K562 (cell line): ENCODE measurements around the gene DLX6. TPM values are rescaled to one million over a fixed set of nuclear protein-coding genes. Genes with fewer than 3 reads are reported as not detected.

Experiments used
- ATAC-seq: fragments of 200-7000 bp; cut with Tn5 transposase; 3 replicates; pipeline ENCODE4 v1.9.1; 2020; ENCODE audit warnings: moderate library complexity
- BruUV-seq: library from RNA; stranded (reverse); fragments of 400-500 nt; replicated peaks from 2 replicates; lab custom pipeline; 2021; lab: Mats Ljungman, UMichigan
- CTCF ChIA-PET: fragments of 300-600 bp; formaldehyde crosslinking; extraction: SDS; loops from one replicate; lab custom pipeline; 2021; ENCODE audit warnings: low intra/inter-chr PET ratio; lab: Yijun Ruan, JAX
- POLR2A ChIA-PET: fragments of 300-600, 350-650 bp; sonication (Branson Sonifier 250); formaldehyde crosslinking; extraction: SDS; loops from one replicate; lab custom pipeline; 2021; ENCODE audit warnings: antibody characterized with exemption, inconsistent platforms; lab: Yijun Ruan, JAX
- DNase-seq, 4 experiments: peaks; one replicate each; pipeline versions ENCODE4 v3.0.0 to v3.0.0-alpha.2; 2011 to 2018; ENCODE audit warnings: low spot score in 3 of 4, mixed read lengths in 3 of 4; ENCODE audit errors: extremely low read depth in 1 of 4
- FAIRE-seq: peaks from 2 replicates; lab custom pipeline; 2011; peaks lifted over from hg19 to GRCh38; lab: Jason Lieb, UNC
- H2AFZ ChIP-seq: 2 replicates; pipeline ENCODE4 v1.6.0; 2011; ENCODE audit warnings: low read depth, low read length, control low read depth, inconsistent platforms
- H3K27ac ChIP-seq: fragments of 200-600 bp; 3 replicates; pipeline ENCODE4 v1.8.0; 2011; ENCODE audit warnings: low read depth, mild to moderate bottlenecking, control low read depth, inconsistent platforms, low read length, moderate library complexity, mixed read lengths; ENCODE audit errors: extremely low read depth
- H3K27me3 ChIP-seq, 2 experiments: fragments of 300-600 bp in 1 of 2; 2 replicates in 1 of 2; 3 replicates in 1 of 2; pipeline versions ENCODE4 v1.6.0 to v1.8.0; 2011; ENCODE audit warnings: inconsistent platforms in 2 of 2, low read length in 2 of 2, mild to moderate bottlenecking in 1 of 2, mixed read lengths in 1 of 2, moderate library complexity in 1 of 2; ENCODE audit not compliant: control insufficient read depth in 2 of 2, insufficient read depth in 2 of 2
- H3K36me3 ChIP-seq: fragments of 300-600 bp; 3 replicates; pipeline ENCODE4 v1.8.0; 2011; ENCODE audit warnings: mild to moderate bottlenecking, low read length, inconsistent platforms; ENCODE audit not compliant: control insufficient read depth, insufficient read depth
- H3K4me1 ChIP-seq, 2 experiments: fragments of 200-600 bp in 1 of 2; replicated peaks in 1 of 2; 2 replicates in 1 of 2; 3 replicates in 1 of 2; pipeline versions ENCODE4 v1.5.1 to v1.8.0; 2011; ENCODE audit warnings: inconsistent platforms in 2 of 2, low read length in 2 of 2, mild to moderate bottlenecking in 1 of 2, mixed read lengths in 1 of 2, moderate library complexity in 1 of 2; ENCODE audit not compliant: control insufficient read depth in 2 of 2, insufficient read depth in 2 of 2
- H3K4me2 ChIP-seq: 2 replicates; pipeline ENCODE4 v1.6.1; 2011; ENCODE audit warnings: low read length, control low read depth, inconsistent platforms, mixed read lengths; ENCODE audit not compliant: insufficient read depth
- H3K4me3 ChIP-seq: fragments of 200-600 bp; sonication (generic), shearing (Covaris generic); 2 replicates; pipeline ENCODE4 v1.5.1; 2016; ENCODE audit warnings: control low read depth, inconsistent platforms
- H3K79me2 ChIP-seq: fragments of 200-600 bp; 3 replicates; pipeline ENCODE4 v1.8.0; 2011; ENCODE audit warnings: low read length, inconsistent platforms; ENCODE audit not compliant: control insufficient read depth, insufficient read depth
- H3K9ac ChIP-seq, 2 experiments: 2 replicates each; pipeline versions ENCODE4 v1.6.0 to v1.6.1; 2011; ENCODE audit warnings: low read depth in 2 of 2, low read length in 2 of 2, control low read depth in 1 of 2, inconsistent platforms in 1 of 2, mild to moderate bottlenecking in 1 of 2, mixed read lengths in 1 of 2; ENCODE audit not compliant: insufficient read depth in 1 of 2
- H3K9me1 ChIP-seq: one replicate; pipeline ENCODE4 v1.6.0; 2011; ENCODE audit warnings: inconsistent platforms, mild to moderate bottlenecking, low read length, moderate library complexity; ENCODE audit not compliant: control insufficient read depth, insufficient read depth
- H3K9me3 ChIP-seq: replicated peaks from 2 replicates; pipeline ENCODE4 v1.5.1; 2011; ENCODE audit warnings: low read depth, low read length, inconsistent platforms; ENCODE audit not compliant: control insufficient read depth, insufficient read depth
- H4K20me1 ChIP-seq: replicated peaks from 2 replicates; pipeline ENCODE4 v1.6.1; 2011; ENCODE audit warnings: low read length, inconsistent platforms, mixed read lengths; ENCODE audit not compliant: control insufficient read depth, insufficient read depth
- BDP1 ChIP-seq: IDR thresholded peaks from 3 replicates; pipeline ENCODE4 v1.6.1; 2011; ENCODE audit not compliant: insufficient read length, insufficient read depth
- CHD1 ChIP-seq: fragments of 200-600 bp; sonication (generic); IDR thresholded peaks from one replicate; pipeline ENCODE4 v1.6.1; 2012; ENCODE audit warnings: mild to moderate bottlenecking, moderate library complexity, low read length, inconsistent platforms
- ESRRA ChIP-seq: fragments of 450-650 bp; IDR thresholded peaks from 2 replicates; pipeline ENCODE4 v1.6.1; 2014; ENCODE audit warnings: low read depth, mild to moderate bottlenecking, moderate library complexity, borderline replicate concordance
- FOXA3 ChIP-seq, 2 experiments: fragments of 450-650 bp in 1 of 2; sonication (generic) in 1 of 2; formaldehyde crosslinking; IDR thresholded peaks in 1 of 2; conservative IDR thresholded peaks in 1 of 2; 2 replicates each; pipeline versions ENCODE4 v1.4.0 to v1.8.0; 2020 to 2022; ENCODE audit warnings: mild to moderate bottlenecking in 2 of 2, missing genetic modification reagents in 1 of 2
- GATAD2A ChIP-seq: fragments of 450-650 bp; IDR thresholded peaks from 2 replicates; pipeline ENCODE4 v1.6.1; 2017
- HOXB6 ChIP-seq: fragments of 250-450 bp; sonication (Bioruptor Pico); IDR thresholded peaks from 2 replicates; pipeline ENCODE4 v1.5.1; 2022; ENCODE audit warnings: mild to moderate bottlenecking, borderline replicate concordance
- KLF13 ChIP-seq: fragments of 450-650 bp; IDR thresholded peaks from 2 replicates; pipeline ENCODE4 v1.6.1; 2016; ENCODE audit warnings: missing genetic modification characterization, low read depth, mild to moderate bottlenecking, missing compliant biosample characterization, moderate library complexity, borderline replicate concordance
- MTA3 ChIP-seq: fragments of 450-650 bp; formaldehyde crosslinking; IDR thresholded peaks from 2 replicates; pipeline ENCODE4 v1.6.1; 2017; ENCODE audit warnings: mild to moderate bottlenecking, borderline replicate concordance
- MYBL2 ChIP-seq, 2 experiments: fragments of 450-650 bp in 1 of 2; sonication (generic) in 1 of 2; formaldehyde crosslinking in 1 of 2; IDR thresholded peaks; 2 replicates each; pipeline versions ENCODE4 v1.6.1 to v1.8.1; 2017 to 2022; ENCODE audit warnings: borderline replicate concordance in 1 of 2, inconsistent platforms in 1 of 2, low read depth in 1 of 2, mild to moderate bottlenecking in 1 of 2, missing genetic modification reagents in 1 of 2, moderate library complexity in 1 of 2
- NCOA6 ChIP-seq: fragments of 450-650 bp; IDR thresholded peaks from 2 replicates; pipeline ENCODE4 v1.6.1; 2017; ENCODE audit warnings: mild to moderate bottlenecking
- NFYB ChIP-seq: IDR thresholded peaks from 2 replicates; pipeline ENCODE4 v1.6.1; 2011; ENCODE audit warnings: mild to moderate bottlenecking, moderate library complexity; ENCODE audit not compliant: insufficient read length; ENCODE audit errors: extremely low read depth
- POU5F1 ChIP-seq: fragments of 150-350 bp; IDR thresholded peaks from 2 replicates; pipeline ENCODE4 v1.6.1; 2014; ENCODE audit warnings: borderline replicate concordance, low read length, low read depth, mild to moderate bottlenecking; ENCODE audit not compliant: partially characterized antibody
- STAG1 ChIP-seq: sonication (generic); formaldehyde crosslinking; IDR thresholded peaks from 2 replicates; pipeline ENCODE4 v1.5.0; 2020; ENCODE audit warnings: missing genetic modification reagents, borderline replicate concordance
- STAT5B ChIP-seq: fragments of 250-450 bp; sonication (Bioruptor Pico); IDR thresholded peaks from 2 replicates; pipeline ENCODE4 v1.8.0; 2021; ENCODE audit warnings: mild to moderate bottlenecking, inconsistent platforms
- ZEB2 ChIP-seq: fragments of 450-650 bp; IDR thresholded peaks from 2 replicates; pipeline ENCODE4 v1.6.1; 2016
- ZNF140 ChIP-seq: fragments of 250-450 bp; sonication (Bioruptor Pico); IDR thresholded peaks from 2 replicates; pipeline ENCODE4 v1.8.0; 2021; ENCODE audit warnings: moderate library complexity, mild to moderate bottlenecking, inconsistent platforms
- ZNF165 ChIP-seq: fragments of 250-450 bp; sonication (Bioruptor Pico); IDR thresholded peaks from 2 replicates; pipeline ENCODE4 v1.4.0; 2020; ENCODE audit warnings: borderline replicate concordance
- ZNF592 ChIP-seq: fragments of 450-650 bp; IDR thresholded peaks from 2 replicates; pipeline ENCODE4 v1.6.1; 2017; ENCODE audit warnings: antibody characterized with exemption, mild to moderate bottlenecking
- ZNF780A ChIP-seq: fragments of 250-450 bp; sonication (Bioruptor Pico); IDR thresholded peaks from 2 replicates; pipeline ENCODE4 v1.5.0; 2021; ENCODE audit warnings: mild to moderate bottlenecking
- WGBS: fragments of 100-300 bp; shearing (Covaris generic); methylation state at CpG from one replicate; pipeline ENCODE4 v1.1.6; 2016; ENCODE audit warnings: low coverage, mixed read lengths; ENCODE audit not compliant: insufficient coverage; ENCODE audit errors: missing lambda C conversion rate; 5-methylcytosine and 5-hydroxymethylcytosine counted together
- in situ Hi-C: fragments of 300-500 bp; cut with MboI; formaldehyde crosslinking; loops from 4 replicates; pipeline ENCODE4 v1.15.0; 2018; ENCODE audit warnings: inconsistent platforms, mixed read lengths
- intact Hi-C: fragments of 100-400 bp; cut with micrococcal nuclease; formaldehyde crosslinking; loops from 2 replicates; pipeline ENCODE4 v1.14.2; 2022
- polyA plus RNA-seq, 8 experiments: library from polyadenylated mRNA; depleted of rRNA in 4 of 8; stranded (reverse) in 5 of 8; unstranded in 3 of 8; fragments of >200 nt; fragmentation: Nextera tagmentation in 2 of 8; fragmentation: Illumina TruSeq in 1 of 8; extraction: Ambion mirVana in 2 of 8; extraction: Trizol in 1 of 8; gene quantifications; 2 replicates each; pipeline versions ENCODE4 v1.2.1 to v1.2.3, GENCODE V29; 2011 to 2014; ENCODE audit warnings: inconsistent platforms in 1 of 8, missing spikeins in 1 of 8
- total RNA-seq, 7 experiments: library from RNA; depleted of rRNA in 6 of 7; stranded (reverse); fragments of >200 nt in 6 of 7; fragmentation: Illumina TruSeq in 2 of 7; extraction: Trizol in 2 of 7; gene quantifications; 2 replicates each; pipeline versions ENCODE4 v1.2.1 to v1.2.3, GENCODE V29; 2011 to 2021; ENCODE audit warnings: low replicate concordance in 1 of 7

DLX6 gene
- total and polyA plus RNA-seq, 9 of the 15 experiments (the other 6 are each of a cell fraction or from before 2014, with no cell fraction given): not detected

GRCh38 chr7:96997512-96998032, 7.8 kb upstream of the DLX6 start:
- Histone ChIP-seq H3K9me1 (no peaks in the 10 kb centered on the region), H3K36me3 (no peaks in the 10 kb centered on the region), H3K4me2 (no peak overlapping the region)
- TF ChIP-seq KLF13 (tag) (no peak), ZNF140 (no peak), ZNF165 (no peak), CHD1 (no peak), NFYB (no peak), BDP1 (no peak), ZEB2 (no peak), ZNF592 (no peak), POU5F1 (no peak), FOXA3 (CRISPR knock-in tag; conservative IDR thresholded peaks at IDR 0.05 in 1 of 2, IDR thresholded peaks at IDR 0.05 in 1 of 2) (no peak), MYBL2 (IDR thresholded peaks at IDR 0.05; ENCODE audit: low read depth) (no peak), MYBL2 (CRISPR knock-in tag; IDR thresholded peaks at IDR 0.05; ENCODE audit: borderline replicate concordance) (no peak), NCOA6 (no peak), GATAD2A (no peak), ESRRA (no peak), ZNF780A (CRISPR knock-in tag) (no peak), STAG1 (CRISPR knock-in tag) (no peak), STAT5B (CRISPR knock-in tag) (no peak), MTA3 (no peak), HOXB6 (no peak)
- TF ChIP-seq, all 486 proteins: peak for 0
- 13% methylated on average over 23 of the region's 23 CpGs for WGBS
- no peaks in the 10 kb centered on the region for H3K9me3 ChIP-seq
- POLR2A ChIA-PET: no interaction called here
- no peak for FAIRE-seq
- CTCF ChIA-PET: no interaction called here
- no peak overlapping the region for H3K27ac ChIP-seq
- intact Hi-C loops (no loop called here), in situ Hi-C loops (no loop called here)
- H3K9ac ChIP-seq: no peak overlapping the region
- no peak for ATAC-seq
- peaks cover 0 to 3% of the 10 kb centered on the region in 2 experiments; a peak in 1 of 5 replicates for H3K4me1 ChIP-seq
- no peak overlapping the region for H2AFZ ChIP-seq
- DNase-seq: no peak
- peaks cover 67 to 71% of the 10 kb centered on the region in 2 experiments for H3K27me3 ChIP-seq
- no peaks in the 10 kb centered on the region for H3K79me2 ChIP-seq
- no peaks in the 10 kb centered on the region for H4K20me1 ChIP-seq
- BruUV-seq: no TSS peak
- H3K4me3 ChIP-seq: no peak overlapping the region
